Upper lobe of left lung (tissue), 4 donors: Measurements from ENCODE around the gene BCL3.

ENCODE experiments used
- POLR2AphosphoS5 ChIP-seq, 2 donors: sonication (generic); formaldehyde crosslinking; IDR thresholded peaks; one replicate each; pipeline ENCODE4 v1.5.1; 2017; ENCODE audit warnings: antibody characterized with exemption in 2 of 2
- TF ChIP-seq, protein P1 (sequence below), 6 experiments: fragments of 450-650 bp in 4 of 6; fragments of 200-600 bp in 2 of 6; sonication (generic) in 2 of 6; IDR thresholded peaks; one replicate each; pipeline ENCODE4 v1.5.1; 2016 to 2019; ENCODE audit warnings: antibody characterized with exemption in 6 of 6

DNA sequence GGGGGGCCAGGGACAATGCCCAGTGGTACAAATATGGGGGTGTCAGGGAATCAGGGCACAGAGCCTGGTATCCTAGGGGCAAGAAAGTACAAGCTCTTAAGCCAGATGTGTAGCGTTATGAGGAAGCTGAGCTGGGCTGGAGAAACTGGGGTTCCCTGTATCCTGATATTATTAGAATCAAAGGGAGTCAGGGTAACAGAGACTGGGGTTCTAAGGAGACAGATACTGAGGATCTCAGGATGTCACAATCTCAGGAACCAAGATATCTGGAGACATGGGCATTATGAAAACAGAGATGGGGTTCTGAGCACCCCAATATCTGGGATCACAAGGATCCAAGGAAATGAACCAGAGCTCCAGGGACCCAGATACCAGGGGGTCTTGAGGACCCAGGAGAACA is 784 bp downstream of the BCL3 start:
- TF ChIP-seq POLR2AphosphoS5 (IDR thresholded peaks at IDR 0.05): no peak
- TF ChIP-seq, protein P1, sequence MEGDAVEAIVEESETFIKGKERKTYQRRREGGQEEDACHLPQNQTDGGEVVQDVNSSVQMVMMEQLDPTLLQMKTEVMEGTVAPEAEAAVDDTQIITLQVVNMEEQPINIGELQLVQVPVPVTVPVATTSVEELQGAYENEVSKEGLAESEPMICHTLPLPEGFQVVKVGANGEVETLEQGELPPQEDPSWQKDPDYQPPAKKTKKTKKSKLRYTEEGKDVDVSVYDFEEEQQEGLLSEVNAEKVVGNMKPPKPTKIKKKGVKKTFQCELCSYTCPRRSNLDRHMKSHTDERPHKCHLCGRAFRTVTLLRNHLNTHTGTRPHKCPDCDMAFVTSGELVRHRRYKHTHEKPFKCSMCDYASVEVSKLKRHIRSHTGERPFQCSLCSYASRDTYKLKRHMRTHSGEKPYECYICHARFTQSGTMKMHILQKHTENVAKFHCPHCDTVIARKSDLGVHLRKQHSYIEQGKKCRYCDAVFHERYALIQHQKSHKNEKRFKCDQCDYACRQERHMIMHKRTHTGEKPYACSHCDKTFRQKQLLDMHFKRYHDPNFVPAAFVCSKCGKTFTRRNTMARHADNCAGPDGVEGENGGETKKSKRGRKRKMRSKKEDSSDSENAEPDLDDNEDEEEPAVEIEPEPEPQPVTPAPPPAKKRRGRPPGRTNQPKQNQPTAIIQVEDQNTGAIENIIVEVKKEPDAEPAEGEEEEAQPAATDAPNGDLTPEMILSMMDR (IDR thresholded peaks at IDR 0.05): no peak
